ENCODE measurements around the gene CNTNAP5.

The CNTNAP5 gene

DNA sequence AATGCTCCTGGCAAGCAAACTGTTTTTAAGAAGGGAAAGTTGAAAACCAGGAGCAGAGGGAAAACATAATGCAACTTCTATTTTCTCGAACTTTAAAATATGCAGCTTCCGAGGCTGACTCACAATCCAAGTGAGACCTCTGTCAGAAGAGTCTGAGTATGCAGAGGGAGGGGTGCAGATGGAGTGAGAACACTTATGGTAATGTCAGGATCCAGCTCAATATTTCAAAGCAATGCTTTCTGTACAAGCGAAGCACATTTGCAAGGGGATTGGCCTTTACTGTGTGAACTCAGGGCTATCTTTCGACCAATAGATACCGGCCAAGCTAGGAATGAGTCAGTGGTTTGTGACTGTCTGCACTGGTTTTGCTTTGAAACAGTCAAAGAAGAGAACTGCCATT lies 242.7 kb downstream of the CNTNAP5 start:
- DNase-seq (ENCODE audit: low spot score) = no peak

DNA sequence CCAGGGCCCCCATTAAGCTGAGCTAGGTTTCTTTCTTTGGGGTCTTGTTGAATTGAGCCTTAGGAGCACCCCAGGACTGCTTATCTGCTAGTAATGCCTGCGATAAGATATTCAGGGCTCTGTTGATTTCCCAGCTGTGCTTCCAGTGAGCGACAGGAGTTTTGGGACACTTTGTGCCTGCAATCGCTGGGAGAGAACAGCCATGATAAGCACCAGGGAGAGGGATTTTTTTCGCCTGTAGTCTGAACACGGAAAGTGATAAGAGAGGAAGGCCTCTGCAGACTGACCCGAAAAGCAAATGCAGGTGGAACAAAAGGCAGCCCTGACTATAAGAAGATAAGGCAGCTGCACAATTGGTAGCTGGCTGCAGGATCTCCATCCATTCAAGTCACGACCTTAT lies 244.3 kb downstream of the CNTNAP5 start:
- no peak for DNase-seq (ENCODE audit: low spot score)

DNA sequence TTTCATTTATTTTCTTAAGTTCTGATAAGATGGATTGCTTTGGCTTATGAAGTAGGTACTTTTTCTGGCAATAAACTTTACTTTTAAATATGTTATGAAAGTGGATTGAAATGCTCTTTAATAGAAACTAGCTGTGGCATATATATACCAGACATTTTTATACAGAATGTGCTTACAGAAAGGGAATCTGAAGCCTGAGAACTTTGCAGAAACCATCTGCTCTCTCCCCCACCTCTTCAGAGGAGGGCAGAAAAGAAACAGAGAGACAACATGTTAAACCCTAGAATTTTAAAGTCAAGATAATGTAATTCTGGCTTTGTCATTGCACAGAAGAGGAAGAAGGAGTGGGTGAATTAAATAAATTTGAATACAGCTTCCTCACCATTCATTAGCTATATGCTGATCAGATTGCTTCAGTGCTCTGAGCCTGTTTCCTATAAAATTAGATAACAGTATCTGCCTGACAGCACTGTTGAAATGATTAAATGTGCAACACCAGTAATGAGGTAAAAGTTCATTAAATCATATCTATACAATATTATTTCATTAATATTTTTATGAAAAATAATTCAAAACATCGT lies 247.3 kb downstream of the CNTNAP5 start:
- DNase-seq (ENCODE audit: low spot score) = no peak

DNA sequence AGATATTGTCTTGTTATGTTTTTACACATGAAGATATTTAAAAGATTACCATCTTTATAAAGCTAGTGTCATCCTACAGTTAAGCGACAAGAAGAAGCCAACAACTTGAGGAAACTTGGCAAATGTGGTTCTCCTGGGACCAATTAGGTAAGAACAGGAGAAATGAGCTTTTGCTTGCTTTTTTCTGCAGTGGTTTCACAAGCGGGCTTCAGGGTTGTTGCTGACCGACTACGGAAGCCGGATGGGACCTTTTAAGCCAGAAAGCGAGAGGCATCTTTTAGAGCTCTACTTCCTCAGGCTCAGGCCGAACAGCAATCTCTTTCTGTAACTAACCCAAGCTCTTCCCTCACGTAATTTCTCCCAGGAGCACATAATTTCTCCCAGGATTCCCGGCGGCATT lies 256.5 kb downstream of the CNTNAP5 start:
- DNase-seq (ENCODE audit: low spot score) = no peak

DNA sequence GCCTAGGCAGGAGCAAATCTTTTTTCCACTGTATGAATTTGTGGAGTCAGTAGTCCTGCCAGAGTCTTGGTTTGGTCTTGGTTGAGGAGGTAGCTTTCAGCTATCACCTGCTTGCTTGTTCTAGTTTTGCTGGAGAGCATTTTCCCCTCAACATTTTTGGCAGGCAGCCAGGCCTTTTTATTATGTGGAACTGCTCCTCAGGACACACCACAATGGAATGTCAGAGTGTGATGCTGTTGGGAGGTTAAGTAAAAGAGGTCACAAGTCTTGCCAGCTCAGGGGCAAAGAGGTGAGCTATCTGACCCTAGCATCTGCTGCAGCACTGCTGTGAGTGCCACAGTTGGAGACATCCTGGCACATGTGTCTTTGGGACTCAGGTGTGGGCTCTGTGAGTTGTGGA lies 258.0 kb downstream of the CNTNAP5 start:
- DNase-seq (ENCODE audit: low spot score) = no peak

DNA sequence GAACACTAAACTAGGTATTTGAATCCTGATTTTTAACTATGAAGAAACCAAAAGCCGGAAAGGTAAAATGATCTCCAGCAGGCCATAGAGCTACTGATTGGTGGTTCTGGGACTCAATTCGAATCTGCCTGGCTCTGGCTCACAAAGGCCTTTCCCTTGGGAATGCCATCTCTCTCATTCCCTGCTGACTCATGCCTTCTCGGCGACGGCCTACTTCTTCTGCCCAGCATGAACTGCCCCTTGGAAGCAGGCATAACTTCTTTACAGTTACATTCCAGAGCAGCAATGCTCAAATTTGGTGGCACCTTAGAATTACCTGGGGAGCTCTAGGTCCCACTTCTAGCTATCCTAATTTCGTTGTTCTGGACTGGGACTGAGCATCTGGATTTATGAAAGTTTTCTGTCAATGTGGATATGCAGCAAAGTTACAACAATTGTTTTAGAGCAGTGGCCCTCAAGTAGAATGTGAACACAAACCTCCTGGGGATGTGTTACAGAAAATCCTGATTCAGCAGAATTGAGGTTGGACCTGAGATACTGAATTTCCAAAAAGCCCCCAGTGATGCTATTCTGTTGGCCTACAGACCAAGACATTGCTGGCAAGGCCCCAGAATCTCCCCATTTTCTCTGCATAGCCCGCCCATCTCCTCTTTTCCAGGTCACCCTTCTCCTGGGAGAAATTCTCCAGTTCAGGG lies 261.1 kb downstream of the CNTNAP5 start:
- DNase-seq (ENCODE audit: low spot score) = no peak

DNA sequence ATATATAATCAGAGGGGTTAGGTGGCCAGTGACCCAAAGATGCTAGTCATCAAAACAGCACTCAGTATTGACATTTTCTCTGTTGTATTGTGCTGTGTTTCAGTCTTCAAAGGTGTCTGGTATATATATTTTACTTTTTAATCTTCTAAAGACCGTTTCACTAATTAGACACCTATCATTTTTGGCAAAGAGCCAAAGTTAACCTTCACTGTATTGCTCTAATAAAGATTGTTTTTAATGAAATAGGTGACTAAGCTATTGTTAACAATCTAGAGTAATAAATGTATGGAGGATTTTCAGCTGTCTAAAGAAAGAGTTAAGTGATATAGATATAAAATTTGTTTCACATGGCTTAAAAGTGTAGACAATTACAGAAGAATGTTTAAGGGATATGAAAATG lies 264.0 kb downstream of the CNTNAP5 start:
- no peak for DNase-seq (ENCODE audit: low spot score)

DNA sequence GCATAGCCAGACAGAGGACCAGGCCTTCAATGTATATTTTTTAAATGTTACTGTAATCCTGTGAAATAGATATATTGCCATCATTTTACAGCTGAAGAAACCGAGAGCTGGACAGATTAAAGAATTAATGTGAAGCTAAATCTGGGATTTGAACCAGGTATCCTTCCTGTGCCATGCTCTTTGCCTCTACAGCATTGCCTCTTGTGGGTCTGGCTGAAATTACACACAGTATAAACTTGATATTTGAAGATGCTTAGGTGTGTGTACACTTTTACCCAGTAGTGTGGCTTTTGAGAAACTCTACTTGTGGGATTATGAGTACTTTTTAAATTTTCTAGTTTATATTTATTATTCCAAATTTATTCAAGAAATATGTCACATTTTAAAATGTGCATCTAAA lies 264.5 kb downstream of the CNTNAP5 start:
- DNase-seq (ENCODE audit: low spot score) = no peak

DNA sequence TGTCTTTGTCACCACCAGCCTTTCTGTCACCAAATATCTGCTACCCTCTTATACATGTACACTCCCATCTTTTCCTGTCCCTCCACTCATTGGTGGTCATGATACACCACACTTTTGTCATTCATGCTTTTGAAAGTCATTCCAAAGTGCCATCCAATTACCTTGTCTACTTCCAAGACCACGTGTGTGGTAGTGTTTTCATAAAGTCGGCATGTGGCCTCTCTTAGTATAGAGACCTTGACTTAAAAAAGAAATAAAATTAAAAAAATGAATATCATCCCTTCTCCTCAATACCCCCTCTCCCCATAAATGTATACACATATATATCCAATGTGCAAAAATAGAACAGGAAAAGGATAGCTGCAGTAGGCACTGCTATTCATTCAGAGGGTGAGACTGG lies 271.4 kb downstream of the CNTNAP5 start:
- DNase-seq (ENCODE audit: low spot score) = no peak

DNA sequence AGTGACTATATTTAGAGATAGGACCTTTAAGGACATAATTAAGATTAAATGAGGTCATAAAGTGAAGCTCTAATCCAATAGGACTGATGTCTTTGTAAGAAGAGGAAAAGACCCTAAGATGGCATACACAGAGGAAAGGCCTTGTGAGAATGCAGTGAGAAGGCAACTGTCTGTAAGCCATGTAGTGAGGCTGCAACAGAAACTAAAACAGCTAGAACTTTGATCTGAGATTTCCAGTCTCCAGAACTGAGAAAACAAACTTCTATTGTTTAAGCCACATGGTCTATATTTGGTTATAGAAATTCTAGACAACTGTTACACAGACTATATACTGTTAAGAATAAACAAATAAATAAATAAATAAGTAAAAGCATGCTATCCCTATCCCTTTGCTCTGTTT lies 276.8 kb downstream of the CNTNAP5 start:
- no peak for DNase-seq (ENCODE audit: low spot score)

DNA sequence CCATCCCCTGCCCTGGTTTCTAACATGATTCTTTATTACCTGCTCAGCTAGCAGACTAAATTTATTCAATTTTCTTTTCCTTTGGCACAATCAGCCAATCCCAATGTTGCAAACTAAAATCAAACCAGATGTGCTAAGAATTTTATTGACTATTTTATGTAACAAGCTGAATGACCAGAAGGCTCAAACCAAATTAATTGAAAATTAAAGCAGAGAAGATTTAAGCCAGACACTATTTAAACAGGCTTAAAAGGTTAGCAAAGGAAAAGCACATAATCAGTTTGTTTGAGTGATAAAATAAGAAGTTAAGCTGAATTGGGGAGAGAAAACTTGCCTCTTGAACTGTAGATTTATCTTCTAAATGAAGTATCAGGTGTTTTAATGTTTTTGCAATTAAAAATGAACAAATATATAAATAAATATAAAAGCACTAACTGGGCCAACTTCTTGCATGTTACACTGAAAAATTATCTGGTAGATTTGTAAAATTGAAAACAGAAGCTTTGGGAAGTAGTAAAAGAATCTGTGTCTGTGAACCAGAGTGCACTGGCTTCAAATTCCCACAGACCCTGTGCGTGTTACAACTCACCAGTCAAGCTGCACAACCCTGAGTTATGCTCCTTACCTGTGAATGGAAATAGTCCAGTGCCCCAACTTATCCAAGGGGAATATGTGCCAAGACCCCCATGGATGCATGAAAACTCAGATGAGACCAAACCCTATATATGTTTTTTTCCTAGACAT lies 283.4 kb downstream of the CNTNAP5 start:
- DNase-seq (ENCODE audit: low spot score) = no peak

DNA sequence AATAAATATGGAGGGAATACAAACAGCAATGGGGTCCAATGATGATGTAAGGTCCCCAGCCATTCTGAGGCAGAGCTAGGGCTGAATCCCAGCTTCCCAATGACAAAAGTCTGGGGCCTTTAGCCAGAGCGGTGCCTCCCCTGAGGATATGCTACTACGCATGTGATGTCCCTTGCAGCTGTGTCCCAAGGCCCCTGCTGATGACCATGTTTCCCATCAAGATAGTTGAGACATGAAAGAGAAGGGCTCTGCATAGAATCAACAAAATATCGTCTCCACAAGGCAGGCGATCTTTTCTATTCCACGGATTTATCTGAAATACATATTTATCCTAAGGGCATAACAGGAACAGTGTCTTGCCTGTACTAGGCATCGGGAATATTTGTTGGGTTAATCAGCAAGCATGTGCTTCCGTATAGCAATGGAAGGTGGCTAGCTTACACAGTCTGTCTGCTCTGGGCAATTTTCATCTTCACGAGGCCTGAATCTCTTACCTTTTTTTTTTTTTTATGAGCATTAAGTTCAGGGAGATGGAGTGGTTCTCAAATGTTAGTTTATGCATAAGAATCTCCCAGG lies 284.6 kb downstream of the CNTNAP5 start:
- DNase-seq (ENCODE audit: low spot score) = no peak

DNA sequence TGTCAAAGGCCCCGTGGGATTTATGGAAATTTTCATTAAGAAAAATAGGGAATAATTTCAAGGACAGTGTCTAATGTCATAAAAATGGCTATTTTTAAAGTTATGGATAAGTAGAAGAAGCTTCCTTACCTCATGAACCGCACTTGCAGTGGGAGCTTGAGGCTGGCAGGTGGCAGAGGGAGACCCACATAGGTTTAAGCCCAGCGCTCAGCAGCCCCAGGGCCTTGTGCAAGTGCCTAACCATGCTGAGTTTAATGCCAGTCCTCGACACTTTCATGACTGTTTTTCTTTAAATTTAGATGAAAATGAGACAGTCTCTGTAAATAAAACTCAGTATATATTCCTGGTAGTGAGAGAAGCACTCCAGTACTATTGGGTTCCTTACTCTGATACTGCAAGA lies 285.6 kb downstream of the CNTNAP5 start:
- DNase-seq (ENCODE audit: low spot score) = no peak

DNA sequence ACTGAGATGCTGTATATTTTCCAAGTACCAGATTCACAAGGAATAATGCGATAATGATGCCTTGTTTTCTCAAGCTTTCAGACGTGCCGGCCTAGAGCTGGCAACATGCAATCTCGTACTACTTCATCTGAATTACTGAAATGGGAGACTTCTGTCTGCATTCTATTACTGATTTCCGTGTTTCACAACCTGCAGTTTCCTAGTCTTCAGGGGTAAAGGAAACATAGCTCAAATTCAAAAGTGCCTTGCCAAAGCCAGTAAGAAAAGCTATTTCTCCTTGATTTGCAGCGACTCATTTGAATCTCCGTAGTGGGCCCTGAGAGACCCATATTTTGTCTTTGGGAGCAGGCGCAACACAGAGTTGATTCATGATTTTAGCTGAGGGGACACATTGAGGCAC lies 289.0 kb downstream of the CNTNAP5 start:
- no peak for DNase-seq (ENCODE audit: low spot score)

DNA sequence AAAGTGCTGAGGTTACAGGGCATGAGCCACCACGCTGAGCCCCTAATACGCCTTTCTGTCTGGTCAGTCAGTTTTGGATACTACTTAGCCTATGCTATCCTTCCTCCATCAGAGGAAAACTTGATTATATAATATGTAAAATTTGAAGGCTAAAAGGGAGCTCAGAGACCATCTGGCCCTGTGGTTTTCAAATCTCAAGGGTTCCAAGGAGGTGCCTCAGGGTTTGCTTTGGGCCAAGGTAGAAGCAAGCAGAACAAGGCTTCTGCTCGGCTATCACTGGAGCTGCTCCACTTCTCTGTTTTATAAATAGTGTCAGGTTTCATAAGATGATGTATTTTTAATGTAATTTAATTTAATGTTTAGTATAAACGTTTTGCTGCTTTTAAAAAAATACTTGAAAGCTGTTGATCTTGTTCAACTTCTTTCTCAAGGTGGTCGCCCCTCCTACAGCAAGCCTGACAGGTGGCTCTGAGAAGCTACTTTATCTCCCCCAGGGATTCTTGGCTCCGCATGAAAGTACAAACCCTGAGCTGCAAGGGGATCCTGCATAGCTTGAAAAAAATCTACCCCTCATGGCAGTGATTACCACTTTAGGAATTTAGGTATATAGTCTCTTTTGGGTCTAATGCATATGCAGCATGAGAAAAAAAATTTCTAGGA lies 290.3 kb downstream of the CNTNAP5 start:
- no peak for DNase-seq (ENCODE audit: low spot score)

DNA sequence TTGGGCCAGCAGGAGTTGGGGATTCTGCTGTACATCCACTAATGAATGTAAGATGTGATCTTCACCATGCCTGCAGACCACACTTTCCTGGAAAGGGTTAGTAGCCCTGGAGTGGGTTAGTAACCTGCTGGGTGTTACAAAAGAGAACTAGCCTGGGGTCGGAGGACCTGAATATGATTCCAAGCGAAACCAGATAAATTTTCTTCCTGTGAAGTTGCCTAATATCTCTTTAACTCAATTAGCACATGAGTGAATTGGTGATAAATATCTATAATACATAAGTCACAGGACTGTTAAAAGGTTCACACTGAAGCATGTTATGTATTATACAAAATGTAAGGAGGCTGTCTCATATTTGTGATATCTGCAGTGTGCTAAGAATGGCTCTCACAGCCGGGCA lies 291.0 kb downstream of the CNTNAP5 start:
- no peak for DNase-seq (ENCODE audit: low spot score)

DNA sequence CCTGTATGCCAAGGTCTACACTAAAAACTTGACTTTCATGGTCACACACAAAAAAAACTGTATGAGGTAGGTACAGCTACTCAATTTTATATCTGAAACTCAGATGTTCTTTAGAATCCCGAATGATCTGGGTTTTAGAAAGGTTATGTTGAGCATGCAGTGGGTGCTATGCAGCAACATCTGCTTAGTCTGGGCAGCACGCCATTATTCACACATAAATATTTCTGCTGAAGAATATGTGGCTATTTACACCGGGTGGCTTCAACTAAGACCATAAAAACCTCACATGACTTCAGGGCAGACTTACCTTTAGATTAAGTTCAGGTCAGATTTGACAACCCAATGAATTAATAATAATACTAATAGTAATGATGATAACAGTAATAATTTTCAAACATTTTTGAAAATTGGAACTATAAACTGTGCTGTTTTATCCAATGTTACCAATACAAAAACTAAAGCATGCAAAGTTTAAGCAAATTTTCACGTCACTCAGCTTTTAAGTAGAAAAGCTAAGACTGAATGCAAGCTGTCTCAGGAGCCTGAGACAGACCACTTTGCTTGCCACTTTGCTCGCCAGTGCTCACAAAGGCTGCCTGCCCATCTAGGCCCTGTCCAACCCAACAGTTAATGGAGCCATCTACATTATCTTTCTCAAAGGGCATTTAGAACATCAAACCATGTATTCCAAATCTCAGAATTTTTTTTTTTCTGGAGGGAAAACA lies 292.0 kb downstream of the CNTNAP5 start:
- no peak for DNase-seq (ENCODE audit: low spot score)

DNA sequence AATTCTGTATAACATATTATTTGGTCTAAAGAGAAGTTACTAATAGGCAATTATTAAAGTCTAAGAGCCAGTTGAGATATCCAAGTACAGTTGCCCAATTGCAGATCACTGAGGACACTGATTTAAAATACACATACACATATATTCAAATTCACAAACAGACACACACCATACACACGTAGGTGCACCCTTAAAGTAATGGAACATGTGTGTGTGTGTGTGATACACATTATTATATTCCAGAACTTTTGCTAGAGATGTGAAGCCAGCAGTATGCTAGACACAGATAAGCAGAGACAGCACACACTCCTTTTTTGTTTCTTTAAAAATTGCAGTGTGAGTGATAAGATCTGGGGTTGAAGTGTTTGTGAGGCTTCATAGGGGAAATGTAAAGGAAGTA lies 292.5 kb downstream of the CNTNAP5 start:
- no peak for DNase-seq (ENCODE audit: low spot score)

DNA sequence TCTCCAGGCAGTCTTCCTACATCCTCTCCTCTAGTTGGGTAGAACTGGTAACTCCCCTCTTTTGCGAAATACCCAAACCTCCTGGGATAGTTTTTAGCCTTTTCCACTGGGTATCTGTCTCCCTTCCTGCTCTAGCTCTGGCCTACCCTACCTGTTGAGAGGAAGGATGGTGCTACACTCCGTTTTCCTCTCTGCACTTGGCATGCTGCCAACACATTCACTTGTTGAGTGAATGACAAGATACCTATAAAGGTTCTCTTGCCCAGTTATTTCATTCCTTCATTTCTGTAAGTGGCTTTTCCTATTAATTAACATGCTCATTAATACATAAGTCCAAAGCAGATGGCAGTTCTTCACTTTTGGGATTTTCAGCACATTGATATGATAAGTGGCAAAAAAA lies 293.8 kb downstream of the CNTNAP5 start:
- DNase-seq (ENCODE audit: low spot score) = no peak

DNA sequence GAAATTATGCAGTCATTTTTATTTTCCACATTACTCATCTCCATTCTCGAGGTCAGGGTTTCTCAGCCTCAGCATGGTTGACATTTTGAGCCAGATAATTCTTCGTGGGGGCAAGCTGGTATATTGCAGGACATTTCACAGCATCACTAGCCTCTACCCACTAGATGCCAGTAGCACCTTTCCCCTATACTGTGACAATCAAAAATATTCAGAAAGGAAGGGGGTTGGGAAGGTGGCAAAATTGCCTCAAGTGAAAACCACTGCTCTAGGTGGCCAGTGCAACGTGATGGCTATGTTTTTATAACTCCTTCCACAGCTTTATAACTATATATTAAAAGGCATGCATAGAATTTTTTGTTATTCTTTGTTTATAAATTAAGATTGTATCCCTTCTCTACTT lies 294.5 kb downstream of the CNTNAP5 start:
- DNase-seq (ENCODE audit: low spot score) = no peak

DNA sequence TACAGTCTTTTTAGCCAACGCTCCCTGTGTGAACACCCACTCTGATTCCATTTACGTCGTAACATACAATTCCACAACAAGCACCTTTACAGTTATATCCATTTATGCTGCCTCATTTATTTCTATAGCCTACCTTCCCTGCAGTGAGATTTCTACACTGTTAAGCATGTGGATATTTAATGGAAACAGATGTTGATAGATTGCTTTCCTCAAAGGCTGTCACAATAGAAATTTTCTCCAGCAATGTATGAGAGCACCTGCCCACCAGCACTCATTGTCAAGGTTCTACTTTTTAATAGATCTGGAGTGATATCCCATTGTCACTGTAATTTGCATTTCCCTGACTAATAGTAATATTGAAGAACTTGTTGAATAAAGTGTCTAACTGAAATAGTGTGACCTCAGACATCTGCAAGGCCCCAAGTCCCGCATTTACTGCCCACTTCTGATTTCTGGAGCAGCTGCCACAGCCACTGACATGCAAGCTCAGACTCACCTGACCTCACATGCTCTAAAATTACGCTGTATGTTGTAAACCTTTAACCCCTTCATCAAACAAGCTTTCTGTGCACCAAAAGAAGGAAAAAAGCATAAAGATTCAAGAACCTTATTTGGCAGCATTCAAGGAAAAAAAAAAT lies 295.1 kb downstream of the CNTNAP5 start:
- DNase-seq (ENCODE audit: low spot score) = no peak

DNA sequence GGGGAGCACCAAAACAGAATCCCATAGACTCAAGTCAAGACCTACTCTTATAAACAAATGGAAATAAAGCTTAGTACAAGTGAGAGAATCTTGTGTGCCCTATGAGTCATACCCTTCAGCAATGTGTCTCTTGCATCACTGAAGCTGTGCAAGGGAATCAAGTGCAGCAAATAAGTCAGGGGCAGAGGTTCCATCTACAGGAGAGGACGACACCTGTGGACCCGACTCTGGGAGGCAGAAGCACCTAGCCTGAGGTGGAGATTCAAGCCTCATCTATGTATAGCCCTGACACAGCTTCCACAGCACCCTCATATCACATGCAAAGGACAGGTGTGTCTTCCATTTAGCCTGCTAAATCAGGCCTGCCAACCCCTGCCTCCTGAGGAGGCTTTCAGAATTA lies 298.2 kb downstream of the CNTNAP5 start:
- DNase-seq (ENCODE audit: low spot score) = no peak
